BE2C (cell line): ENCODE data around the gene ADGRL3.

ENCODE experiments used
- DNase-seq: peaks from one replicate; pipeline ENCODE4 v3.0.0-alpha.2; 2020
- H3K27me3 ChIP-seq: fragments of 250-450 bp; sonication (Bioruptor Pico); 2 replicates; pipeline ENCODE4 v1.5.1; 2020; ENCODE audit warnings: mild to moderate bottlenecking
- H3K36me3 ChIP-seq: fragments of 250-450 bp; sonication (Bioruptor Pico); 2 replicates; pipeline ENCODE4 v1.5.1; 2020; ENCODE audit warnings: mild to moderate bottlenecking
- H3K4me1 ChIP-seq: fragments of 250-450 bp; sonication (Bioruptor Pico); 2 replicates; pipeline ENCODE4 v1.5.1; 2020
- H3K4me3 ChIP-seq: 2 replicates; pipeline ENCODE4 v1.5.1; 2011; ENCODE audit warnings: low read depth, low read length
- H3K9me3 ChIP-seq: fragments of 250-450 bp; sonication (Bioruptor Pico); 2 replicates; pipeline ENCODE4 v1.5.1; 2020
- CTCF ChIP-seq: IDR thresholded peaks from 2 replicates; pipeline ENCODE4 v1.5.1; 2012; ENCODE audit warnings: mild to moderate bottlenecking, low read depth, low read length

The ADGRL3 gene

GRCh38 chr4:61442936-61443335 is 242.8 kb downstream of the ADGRL3 start:
- H3K4me1 ChIP-seq: no peaks in the 10 kb centered on the region
- no peak for TF ChIP-seq CTCF
- H3K36me3 ChIP-seq: no peaks in the 10 kb centered on the region
- DNase-seq: no peak
- no peaks in the 10 kb centered on the region for H3K9me3 ChIP-seq
- no peaks in the 10 kb centered on the region for H3K27me3 ChIP-seq
- no peak overlapping the region for H3K4me3 ChIP-seq

GRCh38 chr4:61443813-61444510 is 243.8 kb downstream of the ADGRL3 start:
- Histone ChIP-seq H3K4me1 (no peaks in the 10 kb centered on the region), H3K4me3 (no peak overlapping the region), H3K9me3 (no peaks in the 10 kb centered on the region), H3K27me3 (no peaks in the 10 kb centered on the region), H3K36me3 (no peaks in the 10 kb centered on the region)
- no peak for DNase-seq
- no peak for TF ChIP-seq CTCF

- Histone ChIP-seq H3K36me3 (no peaks in the 10 kb centered on the region), H3K4me1 (no peaks in the 10 kb centered on the region), H3K9me3 (no peaks in the 10 kb centered on the region), H3K27me3 (no peaks in the 10 kb centered on the region), H3K4me3 (no peak overlapping the region)
- no peak for TF ChIP-seq CTCF
- DNase-seq: no peak
These were observed 245.4 kb downstream of the ADGRL3 start for GRCh38 chr4:61445374-61446063.

GRCh38 chr4:61446941-61447340 is 246.8 kb downstream of the ADGRL3 start:
- no peak for TF ChIP-seq CTCF
- H3K4me3 ChIP-seq: no peak overlapping the region
- H3K4me1 ChIP-seq: no peaks in the 10 kb centered on the region
- no peaks in the 10 kb centered on the region for H3K27me3 ChIP-seq
- DNase-seq: no peak
- H3K36me3 ChIP-seq: no peaks in the 10 kb centered on the region
- no peaks in the 10 kb centered on the region for H3K9me3 ChIP-seq

GRCh38 chr4:61447918-61448317 is 247.8 kb downstream of the ADGRL3 start:
- no peak for DNase-seq
- no peak overlapping the region for H3K4me3 ChIP-seq
- no peaks in the 10 kb centered on the region for H3K9me3 ChIP-seq
- no peaks in the 10 kb centered on the region for H3K27me3 ChIP-seq
- no peak for TF ChIP-seq CTCF
- no peaks in the 10 kb centered on the region for H3K36me3 ChIP-seq
- H3K4me1 ChIP-seq: no peaks in the 10 kb centered on the region

GRCh38 chr4:61451935-61452334 is 251.8 kb downstream of the ADGRL3 start:
- no peak for TF ChIP-seq CTCF
- Histone ChIP-seq H3K9me3 (no peaks in the 10 kb centered on the region), H3K36me3 (no peaks in the 10 kb centered on the region), H3K4me1 (no peaks in the 10 kb centered on the region), H3K27me3 (no peaks in the 10 kb centered on the region), H3K4me3 (no peak overlapping the region)
- no peak for DNase-seq
